Spinal cord (tissue), 10 donors: Measurements from ENCODE around the gene GNA12. TPM values are rescaled to one million over a fixed set of nuclear protein-coding genes. Genes with fewer than 3 reads are reported as not detected.
"Not testable (repeated sequence)": the region's sequence is repeated elsewhere in the genome, so short reads cannot be mapped to it uniquely, and the experiment has no call there.

Experiments
- DNase-seq, 6 donors: peaks; one replicate each; pipeline versions ENCODE4 v3.0.0 to v3.0.0-alpha.2; 2013 to 2015; ENCODE audit warnings: low spot score in 6 of 6, low read depth in 4 of 6
- H3K27ac ChIP-seq: one replicate; pipeline ENCODE4 v1.5.1; 2013; ENCODE audit warnings: low read depth, low read length, control low read depth
- H3K27me3 ChIP-seq: one replicate; pipeline ENCODE4 v1.6.1; 2013; ENCODE audit warnings: low read length; ENCODE audit not compliant: control insufficient read depth, insufficient read depth
- H3K36me3 ChIP-seq: one replicate; pipeline ENCODE4 v1.6.1; 2013; ENCODE audit warnings: low read length; ENCODE audit not compliant: control insufficient read depth, insufficient read depth
- H3K4me1 ChIP-seq: one replicate; pipeline ENCODE4 v1.6.1; 2013; ENCODE audit warnings: low read length; ENCODE audit not compliant: control insufficient read depth, insufficient read depth
- H3K4me3 ChIP-seq: one replicate; pipeline ENCODE4 v1.5.1; 2013; ENCODE audit warnings: low read depth, low read length, control low read depth
- H3K9me3 ChIP-seq: one replicate; pipeline ENCODE4 v1.6.1; 2013; ENCODE audit warnings: low read length; ENCODE audit not compliant: control insufficient read depth, insufficient read depth
- WGBS: methylation state at CpG from one replicate; pipeline ENCODE4 v1.1.5; 2013; ENCODE audit warnings: missing lambda C conversion rate; ENCODE audit not compliant: insufficient coverage; 5-methylcytosine and 5-hydroxymethylcytosine counted together
- polyA plus RNA-seq, 2 donors: library from polyadenylated mRNA; unstranded; fragments of 120-200 nt; gene quantifications; one replicate each; pipeline ENCODE4 v1.2.1, GENCODE V29; 2013; ENCODE audit not compliant: insufficient read length in 2 of 2
- total RNA-seq, 2 donors: library from RNA; depleted of rRNA in 1 of 2; stranded (reverse); fragments of 120-200 nt in 1 of 2; fragments of >200 nt in 1 of 2; gene quantifications; one replicate each; pipeline versions ENCODE4 v1.2.3 to v1.2.4, GENCODE V29; 2013 to 2014
- donor health status: healthy.

Gene GNA12
- total and polyA plus RNA-seq, 4 donors, result 17.9 to 125 (median 64.9) TPM

- Histone ChIP-seq H3K4me3 (no peak overlapping the region), H3K27me3 (no peaks in the 10 kb centered on the region), H3K36me3 (peaks cover 48% of the 10 kb centered on the region), H3K9me3 (no peaks in the 10 kb centered on the region), H3K27ac (no peak overlapping the region), H3K4me1 (peaks cover 26% of the 10 kb centered on the region)
- WGBS, result 42% methylated on average over 2 of the region's 6 CpGs
- no peak for DNase-seq
Measured at GRCh38 chr7:2706685-2707126, 137.4 kb downstream of the GNA12 start.

GRCh38 chr7:2705371-2706096 is 138.6 kb downstream of the GNA12 start:
- H3K36me3 ChIP-seq, result peaks cover 46% of the 10 kb centered on the region
- no peaks in the 10 kb centered on the region for H3K27me3 ChIP-seq
- no peaks in the 10 kb centered on the region for H3K9me3 ChIP-seq
- WGBS, result 87% methylated on average over 12 of the region's 14 CpGs
- H3K4me1 ChIP-seq, result peaks cover 29% of the 10 kb centered on the region
- H3K27ac ChIP-seq, result no peak overlapping the region
- no peak for DNase-seq
- H3K4me3 ChIP-seq, result no peak overlapping the region

- no peak overlapping the region for H3K27ac ChIP-seq
- no peaks in the 10 kb centered on the region for H3K27me3 ChIP-seq
- peaks cover 26% of the 10 kb centered on the region for H3K4me1 ChIP-seq
- DNase-seq, result no peak
- no peaks in the 10 kb centered on the region for H3K9me3 ChIP-seq
- peaks cover 28% of the 10 kb centered on the region for H3K36me3 ChIP-seq
- WGBS, result 68% methylated on average over 18 of the region's 22 CpGs
- no peak overlapping the region for H3K4me3 ChIP-seq
Measured at GRCh38 chr7:2702594-2702957, 141.5 kb downstream of the GNA12 start.

DNA sequence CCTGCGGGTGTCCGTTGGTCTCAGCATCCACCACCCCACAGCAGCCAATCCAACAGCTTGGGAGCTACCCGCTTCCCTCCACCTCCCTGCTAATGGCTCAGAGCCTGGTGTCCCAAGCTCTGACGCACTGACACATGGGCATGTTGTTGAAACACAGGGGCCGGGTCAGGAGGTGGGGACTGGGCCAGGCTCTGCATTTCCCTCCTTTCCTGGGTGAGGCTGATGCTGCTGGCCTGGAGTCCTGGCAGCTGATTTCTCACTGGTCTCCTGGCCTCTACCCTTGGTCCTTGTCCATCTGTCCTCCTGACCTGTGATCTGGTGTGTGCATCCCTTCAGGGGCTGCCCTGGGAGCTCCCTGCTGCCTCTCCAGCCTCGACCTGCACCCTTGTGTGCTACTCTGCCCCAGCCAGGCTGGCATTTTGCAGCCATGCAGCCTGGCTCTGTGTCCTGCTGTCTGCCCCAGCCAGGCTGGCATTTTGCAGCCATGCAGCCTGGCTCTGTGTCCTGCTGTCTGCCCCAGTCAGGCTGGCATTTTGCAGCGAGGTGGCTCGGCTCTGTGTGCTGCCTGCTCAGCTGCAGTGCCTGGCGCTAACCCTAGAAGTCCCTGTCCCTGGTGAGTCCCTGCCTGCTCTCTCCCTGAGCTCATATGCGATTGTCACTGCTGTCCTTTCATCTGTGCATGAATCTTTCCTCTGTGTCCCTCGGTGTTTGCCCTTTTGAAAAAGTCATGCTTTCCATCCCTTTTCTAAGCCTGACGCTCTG is 142.1 kb downstream of the GNA12 start:
- H3K27me3 ChIP-seq, result no peaks in the 10 kb centered on the region
- WGBS, result 57% methylated on average over 12 of the region's 12 CpGs
- H3K27ac ChIP-seq, result no peak overlapping the region
- no peak overlapping the region for H3K4me3 ChIP-seq
- peaks cover 26% of the 10 kb centered on the region for H3K4me1 ChIP-seq
- H3K9me3 ChIP-seq, result no peaks in the 10 kb centered on the region
- H3K36me3 ChIP-seq, result peaks cover 28% of the 10 kb centered on the region
- DNase-seq, result no peak

GRCh38 chr7:2701424-2701823 is 142.7 kb downstream of the GNA12 start:
- no peak overlapping the region for H3K27ac ChIP-seq
- no peak overlapping the region for H3K4me3 ChIP-seq
- WGBS, result 78% methylated on average over 17 of the region's 17 CpGs
- DNase-seq, result no peak
- peaks cover 26% of the 10 kb centered on the region for H3K4me1 ChIP-seq
- H3K9me3 ChIP-seq, result no peaks in the 10 kb centered on the region
- H3K27me3 ChIP-seq, result no peaks in the 10 kb centered on the region
- H3K36me3 ChIP-seq, result peaks cover 27% of the 10 kb centered on the region

DNA sequence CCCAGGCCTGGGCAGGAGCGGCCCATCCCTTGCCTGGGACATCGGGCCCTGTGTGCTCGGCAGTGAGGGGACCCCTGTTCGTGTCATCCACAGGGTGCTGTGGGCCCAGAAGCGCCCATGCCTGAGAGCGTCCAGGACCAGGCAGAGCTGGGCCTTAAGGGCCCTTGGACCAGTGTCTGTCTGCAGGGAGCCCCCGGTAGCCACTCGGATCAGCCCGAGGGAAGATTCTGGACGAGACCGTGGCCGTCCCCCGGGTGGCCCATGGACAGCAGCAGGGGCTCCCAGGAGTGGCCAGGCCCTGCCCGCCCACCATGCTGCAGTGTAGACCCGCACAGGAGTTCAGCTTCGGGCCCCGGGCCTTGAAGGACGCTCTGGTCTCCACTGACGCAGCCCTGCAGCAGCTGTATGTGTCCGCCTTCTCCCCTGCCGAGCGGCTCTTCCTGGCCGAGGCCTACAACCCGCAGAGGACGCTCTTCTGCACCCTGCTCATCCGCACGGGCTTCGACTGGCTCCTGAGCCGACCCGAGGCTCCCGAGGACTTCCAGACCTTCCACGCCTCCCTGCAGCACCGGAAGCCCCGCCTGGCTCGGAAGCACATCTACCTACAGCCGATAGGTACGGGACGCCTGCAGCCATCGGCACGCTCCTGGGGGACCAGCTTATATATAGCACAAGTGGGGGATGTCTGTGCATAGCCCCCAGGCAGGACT is 143.8 kb downstream of the GNA12 start:
- 90% methylated on average over 38 of the region's 40 CpGs for WGBS
- H3K27ac ChIP-seq, result no peak overlapping the region
- no peak for DNase-seq
- no peaks in the 10 kb centered on the region for H3K9me3 ChIP-seq
- H3K27me3 ChIP-seq, result no peaks in the 10 kb centered on the region
- peaks cover 26% of the 10 kb centered on the region for H3K4me1 ChIP-seq
- H3K4me3 ChIP-seq, result no peak overlapping the region
- peaks cover 21% of the 10 kb centered on the region for H3K36me3 ChIP-seq

GRCh38 chr7:2699289-2699620 is 144.9 kb downstream of the GNA12 start:
- DNase-seq, result no peak
- Histone ChIP-seq H3K27me3 (no peaks in the 10 kb centered on the region), H3K4me3 (no peak overlapping the region), H3K27ac (no peak overlapping the region), H3K4me1 (peaks cover 26% of the 10 kb centered on the region), H3K9me3 (no peaks in the 10 kb centered on the region), H3K36me3 (peaks cover 21% of the 10 kb centered on the region)
- WGBS, result 60% methylated on average over 9 of the region's 15 CpGs

- no peaks in the 10 kb centered on the region for H3K9me3 ChIP-seq
- no peaks in the 10 kb centered on the region for H3K27me3 ChIP-seq
- H3K27ac ChIP-seq, result no peak overlapping the region
- 41% methylated on average over 15 of the region's 18 CpGs for WGBS
- DNase-seq, result no peak
- no peak overlapping the region for H3K4me3 ChIP-seq
- H3K4me1 ChIP-seq, result peaks cover 26% of the 10 kb centered on the region
- H3K36me3 ChIP-seq, result peaks cover 21% of the 10 kb centered on the region
Measured at GRCh38 chr7:2698581-2699288, 145.4 kb downstream of the GNA12 start.

- DNase-seq, H3K36me3 ChIP-seq, H3K4me3 ChIP-seq, H3K27me3 ChIP-seq, H3K27ac ChIP-seq, H3K9me3 ChIP-seq: not testable (repeated sequence)
- 86% methylated on average over 6 of the region's 8 CpGs for WGBS
- H3K4me1 ChIP-seq, result peaks cover 15% of the 10 kb centered on the region
Measured at GRCh38 chr7:2694122-2694436, 150.0 kb downstream of the GNA12 start.
